HepG2 (cell line): ENCODE measurements around the gene DPEP1. TPM values are rescaled to one million over a fixed set of nuclear protein-coding genes. Genes with fewer than 3 reads are reported as not detected.
A peak's percentile ranks its signal among the peaks of the same experiment; 100 is the strongest.

Experiments used
- ATF3 ChIP-seq: sonication (generic); formaldehyde crosslinking; IDR thresholded peaks from 2 replicates; pipeline ENCODE4 v1.4.0; 2020; ENCODE audit warnings: missing genetic modification reagents
- DNMT3B ChIP-seq: conservative IDR thresholded peaks from 2 replicates; pipeline ENCODE4 v1.6.1; 2016; ENCODE audit warnings: missing biosample characterization, control low read depth
- DR1 ChIP-seq: sonication (generic); formaldehyde crosslinking; IDR thresholded peaks from 2 replicates; pipeline ENCODE4 v1.8.0; 2021; ENCODE audit warnings: mild to moderate bottlenecking, missing genetic modification reagents, inconsistent platforms
- HDAC2 ChIP-seq: sonication (generic); formaldehyde crosslinking; IDR thresholded peaks from 2 replicates; pipeline ENCODE4 v1.4.0; 2020; ENCODE audit warnings: missing genetic modification reagents
- HOMEZ ChIP-seq: IDR thresholded peaks from 2 replicates; pipeline ENCODE4 v1.6.1; 2016; ENCODE audit warnings: low read depth
- KDM2A ChIP-seq: sonication (generic); formaldehyde crosslinking; IDR thresholded peaks from 2 replicates; pipeline ENCODE4 v1.4.0; 2020; ENCODE audit warnings: low read depth, missing genetic modification reagents, borderline replicate concordance
- MIER2 ChIP-seq: IDR thresholded peaks from 2 replicates; pipeline ENCODE4 v1.6.1; 2016; ENCODE audit warnings: missing biosample characterization, missing genetic modification reagents
- MTA1 ChIP-seq: sonication (generic); formaldehyde crosslinking; IDR thresholded peaks from 2 replicates; pipeline ENCODE4 v1.4.0; 2020; ENCODE audit warnings: missing genetic modification reagents, mild to moderate bottlenecking, borderline replicate concordance
- NFIB ChIP-seq: sonication (generic); formaldehyde crosslinking; IDR thresholded peaks from 2 replicates; pipeline ENCODE4 v1.9.0; 2021; ENCODE audit warnings: missing genetic modification reagents, mild to moderate bottlenecking, borderline replicate concordance
- PATZ1 ChIP-seq: sonication (generic); formaldehyde crosslinking; IDR thresholded peaks from 2 replicates; pipeline ENCODE4 v1.4.0; 2020; ENCODE audit warnings: missing genetic modification reagents
- PCBP2 ChIP-seq: fragments of 200-400 bp; formaldehyde crosslinking; optimal IDR thresholded peaks from 2 replicates; pipeline ENCODE3; 2018; ENCODE audit warnings: low read length, low read depth; ENCODE audit not compliant: poor library complexity, severe bottlenecking
- RXRA ChIP-seq: sonication (generic); formaldehyde crosslinking; IDR thresholded peaks from 2 replicates; pipeline ENCODE4 v1.5.1; 2020; ENCODE audit warnings: missing genetic modification reagents
- SAP130 ChIP-seq: IDR thresholded peaks from 2 replicates; pipeline ENCODE4 v1.6.1; 2016; ENCODE audit warnings: low read depth
- THAP11 ChIP-seq: IDR thresholded peaks from 2 replicates; pipeline ENCODE4 v1.6.1; 2016; ENCODE audit warnings: missing biosample characterization, missing genetic modification reagents
- TSC22D2 ChIP-seq: sonication (generic); formaldehyde crosslinking; IDR thresholded peaks from 2 replicates; pipeline ENCODE4 v1.5.1; 2020; ENCODE audit warnings: missing genetic modification reagents, mild to moderate bottlenecking, borderline replicate concordance
- ZBTB14 ChIP-seq: sonication (generic); formaldehyde crosslinking; IDR thresholded peaks from 2 replicates; pipeline ENCODE4 v1.4.0; 2020; ENCODE audit warnings: missing genetic modification reagents
- ZBTB46 ChIP-seq: sonication (generic); formaldehyde crosslinking; IDR thresholded peaks from 2 replicates; pipeline ENCODE4 v1.4.0; 2020; ENCODE audit warnings: mild to moderate bottlenecking, missing genetic modification reagents, borderline replicate concordance
- ZNF496 ChIP-seq: sonication (generic); formaldehyde crosslinking; IDR thresholded peaks from 2 replicates; pipeline ENCODE4 v1.8.1; 2023; ENCODE audit warnings: mild to moderate bottlenecking, moderate library complexity, missing genetic modification reagents; ENCODE audit not compliant: insufficient replicate concordance
- ZNF562 ChIP-seq: sonication (generic); formaldehyde crosslinking; IDR thresholded peaks from 2 replicates; pipeline ENCODE4 v1.8.0; 2022; ENCODE audit warnings: missing genetic modification reagents, borderline replicate concordance
- ZNF83 ChIP-seq: sonication (generic); formaldehyde crosslinking; IDR thresholded peaks from 2 replicates; pipeline ENCODE4 v1.4.0; 2020; ENCODE audit warnings: missing genetic modification reagents, mild to moderate bottlenecking, borderline replicate concordance
- ZNF841 ChIP-seq: sonication (generic); formaldehyde crosslinking; IDR thresholded peaks from 2 replicates; pipeline ENCODE4 v1.8.1; 2023; ENCODE audit warnings: missing genetic modification reagents, borderline replicate concordance
- ZNF878 ChIP-seq: sonication (generic); formaldehyde crosslinking; IDR thresholded peaks from 2 replicates; pipeline ENCODE4 v1.8.1; 2023; ENCODE audit warnings: mild to moderate bottlenecking, missing genetic modification reagents, moderate library complexity
- polyA plus RNA-seq, 8 experiments: library from polyadenylated mRNA; depleted of rRNA in 3 of 8; stranded (reverse) in 7 of 8; unstranded in 1 of 8; fragments of >200 nt; fragmentation: Illumina TruSeq in 4 of 8; extraction: Trizol in 4 of 8; gene quantifications; 2 replicates each; pipeline versions ENCODE4 v1.2.1 to v1.2.3, GENCODE V29; 2011 to 2016; ENCODE audit warnings: low read depth in 4 of 8, missing spikeins in 1 of 8, mixed read lengths in 1 of 8; ENCODE audit not compliant: insufficient read depth in 1 of 8
- total RNA-seq, 5 experiments: library from RNA; depleted of rRNA; stranded (reverse); fragments of >200 nt; fragmentation: Illumina TruSeq; extraction: Trizol; gene quantifications; 2 replicates each; pipeline ENCODE4 v1.2.3, GENCODE V29; 2016; ENCODE audit warnings: low read depth in 1 of 5

The DPEP1 gene
- total and polyA plus RNA-seq, 2 of the 13 experiments (the other 11 are each of a cell fraction or from before 2014, with no cell fraction given), result 37.6 to 52.2 TPM

GRCh38 chr16:89687092-89687940 lies 73.9 kb downstream of the DPEP1 start (continued):
- no peak for TF ChIP-seq NFIB
- no peak for TF ChIP-seq ZNF496 (CRISPR knock-in tag)
- no peak for TF ChIP-seq ZNF562
- peak; percentile 96 for TF ChIP-seq HDAC2 (CRISPR knock-in tag)
- TF ChIP-seq TSC22D2, result peak; percentile 96
- peak; percentile 62 for TF ChIP-seq ZBTB14 (CRISPR knock-in tag)
- no peak for TF ChIP-seq ZBTB46 (CRISPR knock-in tag)
- no peak for TF ChIP-seq ZNF83
- TF ChIP-seq PCBP2, result no peak
- peak; percentile 93 for TF ChIP-seq HOMEZ (CRISPR knock-in tag)
- TF ChIP-seq MTA1 (CRISPR knock-in tag), result peak; percentile 92
- TF ChIP-seq RXRA (CRISPR knock-in tag), result peak; percentile 93
- peak; percentile 100 for TF ChIP-seq SAP130 (CRISPR knock-in tag)
- peak; percentile 90 for TF ChIP-seq PATZ1 (CRISPR knock-in tag)
- peak; percentile 99 for TF ChIP-seq ZNF878 (CRISPR knock-in tag)
- peak; percentile 83 for TF ChIP-seq THAP11
- peak; percentile 82 for TF ChIP-seq MIER2 (CRISPR knock-in tag)
- TF ChIP-seq ATF3 (CRISPR knock-in tag), result peak; percentile 42; the same call in 1 of the 2 replicates
- peak; percentile 95 for TF ChIP-seq KDM2A (CRISPR knock-in tag)
- TF ChIP-seq ZNF841 (CRISPR knock-in tag), result no peak
- TF ChIP-seq DNMT3B (CRISPR knock-in tag), result peak; percentile 90
- TF ChIP-seq DR1, result peak; percentile 96
